ENCODE results near the gene SORCS3.

DNA sequence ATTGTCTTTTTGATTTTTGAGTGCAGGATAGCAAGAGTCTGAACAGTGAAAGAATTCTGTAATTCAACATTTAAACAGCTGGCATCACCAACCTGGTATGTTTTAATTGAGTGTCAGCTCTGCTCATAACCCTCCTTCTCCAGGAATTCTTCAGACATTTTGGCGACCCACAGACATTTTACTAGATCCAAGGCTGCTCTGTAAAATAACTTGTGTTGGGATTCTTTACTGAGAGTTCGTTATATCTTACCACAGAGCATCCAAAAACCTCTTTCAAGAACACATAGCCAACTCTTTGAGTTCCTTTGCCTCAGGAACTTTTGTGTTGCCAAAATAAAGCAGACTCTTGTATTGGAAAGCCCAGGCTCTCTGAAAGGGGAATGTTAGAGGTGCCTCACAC is 27.7 kb upstream of the SORCS3 start:
- no peak for TF ChIP-seq EZH2 (IDR thresholded peaks at IDR 0.05; ENCODE audit: insufficient read depth, poor library complexity, severe bottlenecking)
- no peak for TF ChIP-seq EZH2phosphoT487 (IDR thresholded peaks at IDR 0.05; ENCODE audit: insufficient read depth, low read depth)
